GM15510 (cell line): Measurements from ENCODE around the gene SLC47A1.

Experiments used
- POLR2A ChIP-seq: IDR thresholded peaks from 3 replicates; pipeline ENCODE4 v1.6.1; 2011; ENCODE audit warnings: borderline replicate concordance; ENCODE audit not compliant: insufficient read length; ENCODE audit errors: extremely low read depth

The SLC47A1 gene

GRCh38 chr17:19546289-19547065, 12.8 kb downstream of the SLC47A1 start:
- TF ChIP-seq POLR2A, result no peak

GRCh38 chr17:19549746-19550623, 16.3 kb downstream of the SLC47A1 start:
- TF ChIP-seq POLR2A, result no peak

- no peak for TF ChIP-seq POLR2A
Measured at GRCh38 chr17:19551165-19551564, 17.5 kb downstream of the SLC47A1 start.

GRCh38 chr17:19551591-19552148, 18.0 kb downstream of the SLC47A1 start:
- no peak for TF ChIP-seq POLR2A

- TF ChIP-seq POLR2A, result no peak
Measured at GRCh38 chr17:19553036-19553435, 19.4 kb downstream of the SLC47A1 start.

GRCh38 chr17:19554393-19554792, 20.7 kb downstream of the SLC47A1 start:
- TF ChIP-seq POLR2A, result no peak

GRCh38 chr17:19555746-19556145, 22.1 kb downstream of the SLC47A1 start:
- no peak for TF ChIP-seq POLR2A

- no peak for TF ChIP-seq POLR2A
Measured at GRCh38 chr17:19558946-19559345, 25.3 kb downstream of the SLC47A1 start.

- no peak for TF ChIP-seq POLR2A
Measured at GRCh38 chr17:19561697-19562318, 28.2 kb downstream of the SLC47A1 start.

- TF ChIP-seq POLR2A, result no peak
Measured at GRCh38 chr17:19565817-19566575, 32.3 kb downstream of the SLC47A1 start.

GRCh38 chr17:19567216-19568015, 33.8 kb downstream of the SLC47A1 start:
- TF ChIP-seq POLR2A, result no peak

- no peak for TF ChIP-seq POLR2A
Measured at GRCh38 chr17:19568016-19568350, 34.3 kb downstream of the SLC47A1 start.

GRCh38 chr17:19569785-19570543, 36.3 kb downstream of the SLC47A1 start:
- no peak for TF ChIP-seq POLR2A
